Activated effector memory CD4-positive, alpha-beta T cell treated with anti-CD3 and anti-CD28 coated beads, Interleukin-2, amount 50 U/mL, for 16 hours (primary cell): ENCODE results near the gene PHTF2.

Source experiments
- DNase-seq: peaks from one replicate; pipeline ENCODE4 v3.0.0-alpha.2; 2020

The PHTF2 gene

DNA sequence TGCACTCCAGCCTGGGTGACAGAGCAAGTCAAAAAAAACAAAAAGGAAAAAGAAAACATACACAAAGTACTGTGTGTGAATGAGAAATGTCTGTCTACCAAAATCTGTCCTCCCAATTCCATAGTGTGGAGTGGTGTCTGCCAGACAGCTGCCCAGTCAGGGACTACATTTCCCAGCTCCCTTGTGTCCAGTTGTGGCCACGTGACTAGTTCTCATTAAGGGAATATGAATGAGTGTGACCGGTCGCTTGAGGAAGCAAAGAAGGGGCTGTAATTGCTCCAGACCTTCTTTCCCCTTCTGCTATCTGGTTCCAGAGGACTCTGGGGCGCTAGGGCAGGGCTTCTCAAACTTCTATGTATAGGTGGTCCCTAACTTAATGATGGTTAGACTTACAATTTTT is 204.1 kb downstream of the PHTF2 start:
- no peak for DNase-seq

DNA sequence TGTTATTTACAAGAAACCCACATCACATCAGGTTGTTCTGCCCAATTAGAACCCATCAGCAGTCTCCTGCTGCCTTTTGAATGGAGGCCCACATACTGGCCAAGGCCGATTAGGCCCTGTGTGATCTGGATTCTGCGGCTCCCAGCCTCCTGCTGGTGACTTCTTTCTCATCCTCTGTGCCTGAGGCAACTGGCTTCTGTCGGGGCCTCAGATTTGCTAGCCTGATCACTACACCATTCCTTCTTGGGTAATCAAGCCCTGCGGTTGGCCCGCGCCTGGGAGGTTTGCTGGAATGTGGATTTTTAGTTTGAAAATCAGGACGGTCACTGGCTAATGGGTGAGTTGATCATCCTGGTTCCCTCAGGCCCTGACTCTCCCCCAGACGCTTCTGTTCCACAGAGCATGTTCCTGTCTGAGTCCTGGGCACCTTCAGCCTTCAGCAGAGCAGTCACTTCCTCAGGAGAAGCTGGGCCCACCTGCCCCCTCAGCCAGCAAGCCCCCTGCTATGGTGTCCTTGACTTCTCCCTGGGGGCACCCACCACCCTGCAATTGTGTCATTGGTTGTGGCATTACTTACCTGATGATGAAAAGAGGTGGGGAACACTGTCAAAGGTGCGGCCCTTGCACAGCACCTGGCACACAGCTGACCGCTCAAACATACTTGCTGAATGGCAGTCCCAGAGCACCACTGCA is 207.6 kb downstream of the PHTF2 start:
- no peak for DNase-seq
